ENCODE results near the gene DLK1. TPM values are rescaled to one million over a fixed set of nuclear protein-coding genes. Genes with fewer than 3 reads are reported as not detected.
A peak's percentile ranks its signal among the peaks of the same experiment; 100 is the strongest.

The DLK1 gene
- total and polyA plus RNA-seq, 3 experiments from 2014 or later: not detected

DNA sequence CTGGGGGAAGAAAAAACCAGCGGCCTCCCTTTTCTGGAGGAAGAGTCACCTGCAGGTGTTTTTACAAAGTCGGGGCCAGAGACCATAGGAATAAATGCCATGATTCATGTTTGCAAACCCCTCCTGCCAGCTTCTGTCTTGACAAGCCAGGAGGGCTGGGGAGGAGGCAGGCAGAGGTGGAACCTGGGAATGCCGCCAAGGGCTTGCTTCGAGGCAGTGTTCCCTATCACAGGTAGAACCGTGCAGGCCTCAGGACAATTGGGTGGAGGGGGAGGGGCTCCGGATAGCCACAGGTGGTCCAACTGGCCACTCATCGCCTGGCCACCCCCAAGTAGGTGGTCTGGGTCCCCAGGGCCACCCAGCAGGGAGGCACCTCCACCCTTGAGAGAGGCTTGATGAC, 14.2 kb upstream of the DLK1 start:
- peaks cover 12 to 41% of the 10 kb centered on the region in 2 donors for H3K27me3 Mint-ChIP-seq
- H3K27ac Mint-ChIP-seq: no peak overlapping the region
- H3K4me1 Mint-ChIP-seq: peaks cover 0 to 5% (median 0%) of the 10 kb centered on the region in 3 donors
- no peaks in the 10 kb centered on the region for H3K36me3 ChIP-seq (ENCODE audit: insufficient read depth, low read length)
- H3K36me3 Mint-ChIP-seq: no peaks in the 10 kb centered on the region
- no peak overlapping the region for H3K27ac ChIP-seq (ENCODE audit: low read depth, low read length)
- ChIA-PET CTCF (no interaction called here), POLR2A (no interaction called here)
- H3K9me3 ChIP-seq (ENCODE audit: low read length): no peaks in the 10 kb centered on the region
- H3K27me3 ChIP-seq (ENCODE audit: insufficient read depth, low read length, poor library complexity, severe bottlenecking): no peaks in the 10 kb centered on the region
- no peak for DNase-seq
- no peak overlapping the region for H3K4me3 Mint-ChIP-seq
- no peaks in the 10 kb centered on the region for H3K4me1 ChIP-seq (ENCODE audit: insufficient read depth, low read length)
- peaks cover 0 to 2% (median 0%) of the 10 kb centered on the region in 5 donors for H3K9me3 Mint-ChIP-seq
- H3K4me3 ChIP-seq (ENCODE audit: low read length): no peak overlapping the region

DNA sequence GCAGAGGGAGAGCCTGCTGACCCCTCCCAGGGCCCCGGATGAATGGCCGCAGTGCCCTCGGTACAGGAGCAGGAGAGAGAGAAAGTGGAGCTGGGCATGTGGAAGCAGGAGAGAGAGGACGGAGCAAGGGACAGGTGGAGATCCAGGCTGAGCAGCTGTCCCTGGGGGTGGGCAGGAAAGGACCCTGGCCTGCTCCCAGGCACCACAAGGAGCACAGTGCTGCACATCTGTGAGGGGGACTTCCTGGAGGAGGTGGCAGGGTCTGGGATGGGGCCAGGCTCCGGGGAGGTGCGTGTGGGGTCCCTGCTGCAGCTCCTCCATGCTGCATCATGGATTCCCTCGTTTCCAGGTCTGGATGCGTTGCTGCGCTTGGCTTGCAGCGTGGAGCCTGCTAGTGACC, 13.0 kb upstream of the DLK1 start:
- H3K27ac Mint-ChIP-seq: no peak overlapping the region
- peaks cover 0 to 2% (median 0%) of the 10 kb centered on the region in 5 donors for H3K9me3 Mint-ChIP-seq
- Histone ChIP-seq H3K4me1 (ENCODE audit: insufficient read depth, low read length) (no peaks in the 10 kb centered on the region), H3K27me3 (ENCODE audit: insufficient read depth, low read length, poor library complexity, severe bottlenecking) (no peaks in the 10 kb centered on the region), H3K9me3 (ENCODE audit: low read length) (no peaks in the 10 kb centered on the region), H3K36me3 (ENCODE audit: insufficient read depth, low read length) (no peaks in the 10 kb centered on the region), H3K4me3 (ENCODE audit: low read length) (no peak overlapping the region), H3K27ac (ENCODE audit: low read depth, low read length) (no peak overlapping the region)
- ChIA-PET CTCF (no interaction called here), POLR2A (no interaction called here)
- no peak overlapping the region for H3K4me3 Mint-ChIP-seq
- H3K4me1 Mint-ChIP-seq: peaks cover 0 to 5% (median 0%) of the 10 kb centered on the region in 3 donors
- no peak for DNase-seq
- H3K36me3 Mint-ChIP-seq: no peaks in the 10 kb centered on the region
- H3K27me3 Mint-ChIP-seq: peaks cover 12 to 51% of the 10 kb centered on the region in 2 donors

DNA sequence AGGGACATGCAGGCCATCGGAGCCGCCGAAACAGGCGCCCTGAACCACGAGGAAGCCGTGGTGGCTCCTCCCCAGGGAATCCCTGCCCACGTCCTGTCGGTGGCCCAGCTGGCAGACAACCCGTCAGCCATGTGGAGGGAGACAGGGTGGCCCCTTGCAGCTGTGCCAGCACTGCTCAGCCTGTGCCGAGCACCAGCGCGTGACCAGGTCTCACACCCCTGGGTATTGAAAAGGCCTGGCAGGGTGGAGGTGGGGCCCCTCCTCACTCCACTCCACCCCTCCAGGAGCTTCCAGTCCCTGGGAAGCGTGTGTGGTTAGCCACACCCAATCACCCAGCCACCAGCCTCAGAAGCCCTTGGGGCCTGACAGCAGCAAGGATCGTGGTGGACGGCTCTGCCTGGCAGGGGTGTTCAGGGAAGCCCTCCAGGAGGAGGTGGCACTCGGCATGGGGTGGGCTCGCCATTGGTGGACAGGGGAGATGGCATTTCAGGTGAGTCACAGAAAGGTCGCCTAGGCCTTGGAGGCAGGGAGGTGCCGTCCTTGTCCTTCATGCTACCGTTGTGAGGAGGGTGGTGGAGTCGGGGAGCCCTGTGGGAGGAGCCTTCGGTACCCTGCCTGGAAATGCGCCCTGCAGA, 12.3 kb upstream of the DLK1 start:
- H3K27me3 Mint-ChIP-seq: peaks cover 13 to 56% of the 10 kb centered on the region in 2 donors
- no peak overlapping the region for H3K27ac ChIP-seq (ENCODE audit: low read depth, low read length)
- no peak for DNase-seq
- H3K27ac Mint-ChIP-seq: no peak overlapping the region
- H3K4me3 ChIP-seq (ENCODE audit: low read length): no peak overlapping the region
- no peaks in the 10 kb centered on the region for H3K27me3 ChIP-seq (ENCODE audit: insufficient read depth, low read length, poor library complexity, severe bottlenecking)
- H3K36me3 ChIP-seq (ENCODE audit: insufficient read depth, low read length): no peaks in the 10 kb centered on the region
- H3K9me3 ChIP-seq (ENCODE audit: low read length): no peaks in the 10 kb centered on the region
- no peak overlapping the region for H3K4me3 Mint-ChIP-seq
- H3K4me1 ChIP-seq (ENCODE audit: insufficient read depth, low read length): no peaks in the 10 kb centered on the region
- H3K9me3 Mint-ChIP-seq: peaks cover 0 to 2% (median 0%) of the 10 kb centered on the region in 5 donors
- H3K36me3 Mint-ChIP-seq: no peaks in the 10 kb centered on the region
- ChIA-PET CTCF (no interaction called here), POLR2A (no interaction called here)
- H3K4me1 Mint-ChIP-seq: peaks cover 0 to 4% (median 0%) of the 10 kb centered on the region in 3 donors

DNA sequence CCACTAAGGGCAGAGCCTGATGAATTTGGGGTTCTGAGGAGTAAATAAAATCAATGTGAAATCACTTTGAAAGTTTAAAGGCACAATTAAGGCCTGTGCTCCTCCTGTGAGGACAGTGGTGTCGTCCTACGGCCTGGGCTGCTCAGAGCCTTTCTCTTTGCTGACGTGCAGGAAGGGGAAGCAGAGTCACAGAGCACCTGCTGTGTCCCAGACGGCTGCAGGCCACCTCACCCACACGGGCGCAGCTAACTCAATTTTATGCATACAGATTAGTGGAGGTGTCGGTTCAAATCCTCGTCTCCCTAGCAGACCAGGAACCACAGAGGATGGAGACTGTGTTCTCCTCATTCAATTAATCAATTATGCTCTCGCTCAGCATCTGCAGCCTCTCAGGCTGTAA, 11.4 kb upstream of the DLK1 start:
- H3K4me3 ChIP-seq (ENCODE audit: low read length): no peak overlapping the region

DNA sequence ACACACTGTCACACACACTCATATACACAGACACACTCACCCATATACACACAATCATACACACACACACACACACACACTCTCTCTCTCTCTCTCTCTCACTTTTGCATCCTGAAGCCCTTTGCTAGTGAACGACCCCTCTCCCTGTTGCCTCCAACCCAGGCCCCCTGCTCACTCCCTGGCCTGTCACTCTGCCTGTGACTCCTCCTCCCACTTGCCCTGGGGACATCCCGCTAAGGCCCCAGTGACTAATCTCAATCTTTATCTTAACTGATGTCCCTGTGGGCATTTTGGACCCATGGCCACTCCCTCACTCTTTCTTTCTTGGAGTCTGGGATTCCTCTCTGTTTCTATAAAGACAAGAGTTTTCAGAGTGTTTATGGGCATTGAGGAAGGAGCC, 10.9 kb upstream of the DLK1 start:
- no peaks in the 10 kb centered on the region for H3K36me3 ChIP-seq (ENCODE audit: insufficient read depth, low read length)
- no peaks in the 10 kb centered on the region for H3K9me3 ChIP-seq (ENCODE audit: low read length)
- no peak overlapping the region for H3K4me3 ChIP-seq (ENCODE audit: low read length)
- ChIA-PET CTCF (no interaction called here), POLR2A (no interaction called here)
- H3K4me1 Mint-ChIP-seq: no peaks in the 10 kb centered on the region
- H3K4me3 Mint-ChIP-seq: no peak overlapping the region
- no peaks in the 10 kb centered on the region for H3K36me3 Mint-ChIP-seq
- peaks cover 11 to 56% of the 10 kb centered on the region in 2 donors for H3K27me3 Mint-ChIP-seq
- peaks cover 0 to 1% (median 0%) of the 10 kb centered on the region in 5 donors for H3K9me3 Mint-ChIP-seq
- no peak for DNase-seq
- no peaks in the 10 kb centered on the region for H3K27me3 ChIP-seq (ENCODE audit: insufficient read depth, low read length, poor library complexity, severe bottlenecking)
- no peaks in the 10 kb centered on the region for H3K4me1 ChIP-seq (ENCODE audit: insufficient read depth, low read length)
- H3K27ac Mint-ChIP-seq: no peak overlapping the region
- H3K27ac ChIP-seq (ENCODE audit: low read depth, low read length): no peak overlapping the region

More for the DNA sequence above, 11.4 kb upstream of the DLK1 start:
- no peaks in the 10 kb centered on the region for H3K36me3 Mint-ChIP-seq
- Histone ChIP-seq H3K9me3 (ENCODE audit: low read length) (no peaks in the 10 kb centered on the region), H3K36me3 (ENCODE audit: insufficient read depth, low read length) (no peaks in the 10 kb centered on the region), H3K4me1 (ENCODE audit: insufficient read depth, low read length) (no peaks in the 10 kb centered on the region), H3K27me3 (ENCODE audit: insufficient read depth, low read length, poor library complexity, severe bottlenecking) (no peaks in the 10 kb centered on the region), H3K27ac (ENCODE audit: low read depth, low read length) (no peak overlapping the region)
- POLR2A ChIA-PET: no interaction called here
- no peak for DNase-seq
- peaks cover 0 to 2% (median 0%) of the 10 kb centered on the region in 3 donors for H3K4me1 Mint-ChIP-seq
- H3K9me3 Mint-ChIP-seq: peaks cover 0 to 1% (median 0%) of the 10 kb centered on the region in 5 donors
- CTCF ChIA-PET: no interaction called here
- H3K4me3 Mint-ChIP-seq: no peak overlapping the region
- H3K27ac Mint-ChIP-seq: peak overlapping the region in 1 of 8 donors; percentile 13
- peaks cover 14 to 61% of the 10 kb centered on the region in 2 donors for H3K27me3 Mint-ChIP-seq

DNA sequence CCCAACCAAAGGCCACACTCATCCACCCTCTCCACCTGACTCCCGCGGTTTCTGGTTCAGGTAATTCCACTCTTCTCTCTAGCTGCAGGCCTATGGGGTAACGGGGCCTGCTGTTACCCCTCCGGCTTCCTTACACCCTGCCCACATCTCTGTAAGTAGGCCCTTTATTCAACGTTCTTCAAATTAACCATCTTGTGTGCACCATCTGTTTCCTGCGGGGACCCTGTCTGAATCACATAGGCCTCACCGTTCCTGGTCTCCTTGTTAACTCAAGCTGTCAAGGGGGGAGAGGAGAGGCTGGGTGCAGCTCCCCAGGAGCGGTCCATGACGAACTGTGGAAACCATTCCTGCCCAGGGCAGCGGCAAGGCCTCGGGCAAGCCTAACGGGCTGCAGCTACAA, 9.3 kb upstream of the DLK1 start:
- no peak overlapping the region for H3K27ac ChIP-seq (ENCODE audit: low read depth, low read length)
- Mint-ChIP-seq H3K9me3 (peaks cover 0 to 1% (median 0%) of the 10 kb centered on the region in 5 donors), H3K36me3 (no peaks in the 10 kb centered on the region), H3K4me3 (no peak overlapping the region), H3K27me3 (peaks cover 7 to 44% of the 10 kb centered on the region in 2 donors), H3K27ac (no peak overlapping the region), H3K4me1 (no peaks in the 10 kb centered on the region)
- CTCF ChIA-PET: no interaction called here
- H3K4me3 ChIP-seq (ENCODE audit: low read length): no peak overlapping the region
- POLR2A ChIA-PET: no interaction called here
- H3K36me3 ChIP-seq (ENCODE audit: insufficient read depth, low read length): no peaks in the 10 kb centered on the region
- H3K9me3 ChIP-seq (ENCODE audit: low read length): no peaks in the 10 kb centered on the region
- DNase-seq: no peak
- no peaks in the 10 kb centered on the region for H3K27me3 ChIP-seq (ENCODE audit: insufficient read depth, low read length, poor library complexity, severe bottlenecking)
- no peaks in the 10 kb centered on the region for H3K4me1 ChIP-seq (ENCODE audit: insufficient read depth, low read length)

DNA sequence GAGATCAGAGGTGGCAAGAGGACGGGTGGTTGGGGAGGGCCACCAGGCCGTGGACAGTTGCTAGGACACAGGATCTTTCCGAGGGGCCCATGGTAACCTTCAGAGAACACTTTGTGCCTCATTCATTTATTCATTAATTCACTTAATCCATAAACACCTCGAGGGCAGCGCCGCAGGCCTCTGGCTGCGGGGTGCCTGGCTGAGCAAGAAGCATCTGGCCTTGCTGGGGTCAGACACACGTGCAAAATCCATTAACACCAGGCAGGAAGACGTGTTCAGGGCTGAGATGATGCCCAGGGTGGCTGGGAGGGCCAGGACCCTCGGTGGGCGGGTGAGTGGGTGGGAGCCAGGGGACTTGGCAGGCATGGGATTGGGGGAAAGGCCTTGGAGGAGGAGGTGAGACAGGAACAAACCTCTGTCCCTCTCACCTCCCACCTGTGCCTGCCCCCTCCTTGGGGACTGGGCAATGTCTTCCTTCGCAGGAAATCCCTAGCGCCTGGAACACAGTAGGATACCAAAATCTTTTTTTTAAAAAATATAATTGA, 6.6 kb upstream of the DLK1 start:
- Histone ChIP-seq H3K27me3 (ENCODE audit: insufficient read depth, low read length, poor library complexity, severe bottlenecking) (no peaks in the 10 kb centered on the region), H3K4me3 (ENCODE audit: low read length) (no peak overlapping the region), H3K36me3 (ENCODE audit: insufficient read depth, low read length) (no peaks in the 10 kb centered on the region), H3K9me3 (ENCODE audit: low read length) (no peaks in the 10 kb centered on the region), H3K4me1 (ENCODE audit: insufficient read depth, low read length) (no peaks in the 10 kb centered on the region), H3K27ac (ENCODE audit: low read depth, low read length) (no peak overlapping the region)
- Mint-ChIP-seq H3K27me3 (peaks cover 7 to 42% of the 10 kb centered on the region in 2 donors), H3K36me3 (no peaks in the 10 kb centered on the region), H3K9me3 (peaks cover 0 to 1% (median 0%) of the 10 kb centered on the region in 5 donors), H3K4me1 (no peaks in the 10 kb centered on the region), H3K4me3 (no peak overlapping the region), H3K27ac (no peak overlapping the region)
- ChIA-PET CTCF (no interaction called here), POLR2A (no interaction called here)
- DNase-seq: no peak

DNA sequence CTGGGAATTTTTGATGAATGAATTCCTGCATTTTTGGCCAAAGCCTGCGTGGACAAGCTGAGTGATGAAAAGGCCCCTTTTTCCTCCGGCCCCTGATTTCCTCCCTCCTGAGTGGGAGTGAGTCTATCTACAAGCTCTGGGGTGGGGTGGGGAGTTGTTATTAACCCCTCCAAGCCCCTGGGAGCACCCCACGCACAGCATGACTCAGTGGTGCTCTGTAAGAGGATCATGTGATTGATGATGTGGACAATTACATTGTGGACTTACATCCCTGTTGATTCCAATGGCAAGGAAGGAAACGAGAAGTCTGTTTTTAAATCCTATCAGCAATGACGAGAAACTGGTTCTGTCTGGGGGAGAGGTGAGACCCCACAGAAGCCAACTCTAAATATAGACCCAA, 5.1 kb upstream of the DLK1 start:
- DNase-seq: no peak
- POLR2A ChIA-PET: no interaction called here
- Mint-ChIP-seq H3K36me3 (no peaks in the 10 kb centered on the region), H3K9me3 (no peaks in the 10 kb centered on the region), H3K4me1 (no peaks in the 10 kb centered on the region), H3K4me3 (no peak overlapping the region), H3K27me3 (peaks cover 17 to 47% of the 10 kb centered on the region in 2 donors), H3K27ac (no peak overlapping the region)
- Histone ChIP-seq H3K27ac (ENCODE audit: low read depth, low read length) (no peak overlapping the region), H3K36me3 (ENCODE audit: insufficient read depth, low read length) (no peaks in the 10 kb centered on the region), H3K4me1 (ENCODE audit: insufficient read depth, low read length) (no peaks in the 10 kb centered on the region), H3K9me3 (ENCODE audit: low read length) (no peaks in the 10 kb centered on the region), H3K27me3 (ENCODE audit: insufficient read depth, low read length, poor library complexity, severe bottlenecking) (no peaks in the 10 kb centered on the region), H3K4me3 (ENCODE audit: low read length) (no peak overlapping the region)
- CTCF ChIA-PET: no interaction called here
